Mesenteric fat pad (tissue), 1 donor: ENCODE measurements around the gene TMEM125. TPM values are rescaled to one million over a fixed set of nuclear protein-coding genes. Genes with fewer than 3 reads are reported as not detected.

Experiments
- DNase-seq: peaks from one replicate; pipeline ENCODE4 v3.0.0-alpha.2; 2020; ENCODE audit warnings: low spot score
- total RNA-seq: library from RNA; stranded (reverse); fragmentation: NEBNext Ultra II Directional; extraction: Animal tissue kit (Norgen Biotek cat#: 25700); gene quantifications from one replicate; pipeline ENCODE4 v1.2.1, GENCODE V29; 2021
- donor health status: DM: yes; HTN: yes; CAD: no.

The TMEM125 gene
- total RNA-seq, 1 donor from 2014 or later, result not detected

DNA sequence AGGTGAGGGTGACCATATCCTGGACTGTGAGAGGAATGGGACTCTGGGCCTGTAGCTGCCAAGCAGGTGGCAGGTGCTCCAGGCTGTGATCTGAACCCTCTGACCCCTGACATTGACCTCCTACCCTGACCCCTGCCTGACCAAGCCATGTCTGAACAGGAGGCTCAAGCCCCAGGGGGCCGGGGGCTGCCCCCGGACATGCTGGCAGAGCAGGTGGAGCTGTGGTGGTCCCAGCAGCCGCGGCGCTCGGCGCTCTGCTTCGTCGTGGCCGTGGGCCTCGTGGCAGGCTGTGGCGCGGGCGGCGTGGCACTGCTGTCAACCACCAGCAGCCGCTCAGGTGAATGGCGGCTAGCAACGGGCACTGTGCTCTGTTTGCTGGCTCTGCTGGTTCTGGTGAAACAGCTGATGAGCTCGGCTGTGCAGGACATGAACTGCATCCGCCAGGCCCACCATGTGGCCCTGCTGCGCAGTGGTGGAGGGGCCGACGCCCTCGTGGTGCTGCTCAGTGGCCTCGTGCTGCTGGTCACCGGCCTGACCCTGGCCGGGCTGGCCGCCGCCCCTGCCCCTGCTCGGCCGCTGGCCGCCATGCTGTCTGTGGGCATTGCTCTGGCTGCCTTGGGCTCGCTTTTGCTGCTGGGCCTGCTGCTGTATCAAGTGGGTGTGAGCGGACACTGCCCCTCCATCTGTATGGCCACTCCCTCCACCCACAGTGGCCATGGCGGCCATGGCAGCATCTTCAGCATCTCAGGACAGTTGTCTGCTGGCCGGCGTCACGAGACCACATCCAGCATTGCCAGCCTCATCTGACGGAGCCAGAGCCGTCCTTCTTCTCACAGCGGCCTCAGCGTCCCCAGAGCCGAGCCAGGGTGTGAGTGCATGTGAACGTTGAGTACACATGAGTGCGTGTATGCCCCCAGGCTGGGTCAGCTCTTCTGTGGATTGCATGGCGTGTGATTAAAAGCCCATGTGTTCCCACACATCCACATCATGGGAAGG lies 3.1 kb downstream of the TMEM125 start:
- peak; percentile 86 for DNase-seq

DNA sequence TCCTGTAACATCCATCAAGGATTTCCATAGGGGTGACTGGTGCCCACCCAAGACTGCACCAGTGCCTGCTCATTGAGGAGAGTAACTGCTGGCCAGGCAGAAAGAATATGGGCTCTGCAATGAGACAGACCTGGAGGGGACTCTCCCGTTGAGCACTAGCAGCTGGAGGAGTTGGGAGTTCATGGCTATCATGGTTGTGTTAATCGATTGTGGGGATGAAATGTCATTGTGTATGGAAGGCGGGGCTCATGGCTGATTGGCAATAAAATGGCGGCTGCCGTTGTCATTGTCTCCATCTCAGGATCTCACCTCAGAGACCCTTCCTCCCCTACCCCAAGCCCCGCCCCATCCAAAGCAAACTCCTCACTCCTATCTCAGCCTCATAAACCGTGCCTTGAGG lies 3.9 kb downstream of the TMEM125 start:
- DNase-seq, result peak; percentile 45

DNA sequence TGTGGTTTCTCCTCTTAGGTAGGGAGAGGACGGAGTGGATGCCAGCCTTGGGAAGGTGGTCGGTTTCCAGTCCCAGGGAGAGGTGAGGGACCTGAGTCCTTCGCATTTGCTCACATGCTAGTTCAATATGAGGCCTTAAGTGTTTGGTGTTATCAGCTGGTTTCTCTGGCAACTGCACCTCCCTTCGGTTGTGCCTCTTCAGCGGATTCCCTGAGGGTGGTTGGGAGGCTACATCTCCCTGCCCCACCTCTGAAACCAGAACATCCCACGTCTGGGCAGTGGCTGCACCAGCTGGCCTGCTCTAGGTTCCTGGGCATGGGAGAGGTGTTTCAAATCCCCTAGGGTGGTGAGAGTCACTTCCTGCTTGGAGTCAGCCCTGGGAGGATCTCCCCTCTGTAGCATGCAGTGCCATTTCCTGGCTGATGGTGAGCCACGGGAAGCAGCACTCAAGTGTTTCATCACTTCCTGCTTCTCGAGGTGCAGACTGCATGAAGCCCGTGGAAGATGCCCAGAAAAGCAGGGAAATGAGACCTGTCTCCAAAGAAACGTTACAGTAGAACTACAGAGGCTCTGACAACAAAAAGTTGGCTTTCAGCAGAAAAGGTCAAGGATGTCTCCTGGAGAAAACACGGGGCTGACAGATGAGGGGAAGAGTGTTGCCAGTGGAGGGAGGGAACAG lies 4.5 kb downstream of the TMEM125 start:
- peak; percentile 67 for DNase-seq

DNA sequence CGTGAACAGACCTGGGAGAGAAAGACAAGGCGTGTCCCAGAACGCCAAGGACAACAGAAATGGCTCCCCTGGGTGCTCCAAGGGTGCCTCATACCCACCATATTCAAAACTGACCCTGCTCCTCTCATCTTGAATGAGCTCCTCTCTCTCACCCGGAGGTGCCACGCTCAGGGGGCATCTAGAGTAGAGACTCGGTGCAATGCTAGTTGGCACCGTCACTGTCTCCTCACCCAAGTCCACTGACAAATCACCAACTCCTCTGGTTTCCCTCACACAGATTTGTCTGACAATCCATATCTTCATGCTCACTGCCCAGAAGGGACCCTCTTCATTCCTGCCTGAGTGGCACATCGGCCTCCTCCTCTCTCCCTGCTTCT lies 5.0 kb downstream of the TMEM125 start:
- peak; percentile 62 for DNase-seq

DNA sequence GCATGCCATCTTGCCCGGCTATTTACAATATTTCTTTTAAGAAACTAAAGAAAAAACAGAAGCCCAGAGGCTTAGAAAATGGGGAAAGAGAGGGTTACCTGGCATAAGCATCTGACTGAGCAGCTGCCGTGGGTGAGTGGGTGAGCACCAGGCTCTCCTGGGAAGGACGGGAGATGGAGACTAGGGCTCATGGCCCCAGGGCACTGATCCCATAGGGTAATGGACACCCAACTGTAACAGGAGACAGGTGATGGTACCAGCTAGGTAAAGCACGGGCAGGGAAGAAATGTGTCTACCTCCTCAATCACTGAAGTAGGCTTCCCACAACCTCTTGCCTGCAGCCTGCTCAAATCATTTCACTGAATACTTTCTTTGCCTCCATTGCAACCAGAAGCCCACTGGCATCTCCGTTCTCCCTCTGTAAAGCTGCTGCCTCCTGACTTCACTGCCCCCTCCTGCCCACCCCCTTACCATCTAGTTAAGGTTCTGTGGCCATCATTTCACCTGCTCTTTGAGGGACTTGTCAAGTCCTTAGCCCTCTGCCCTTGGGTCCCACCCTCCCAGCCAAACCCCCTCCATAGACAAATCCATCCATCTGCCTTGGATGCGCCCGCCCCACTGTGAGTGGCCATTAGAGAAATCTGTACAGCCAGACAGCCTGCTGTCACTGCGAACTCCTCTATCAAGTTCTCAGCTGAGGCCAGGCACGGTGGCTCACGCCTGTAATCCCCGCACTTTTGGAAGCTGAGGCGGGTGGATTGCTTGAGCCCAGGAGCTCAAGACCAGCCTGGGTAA lies 6.2 kb downstream of the TMEM125 start:
- DNase-seq, result peak; percentile 72

DNA sequence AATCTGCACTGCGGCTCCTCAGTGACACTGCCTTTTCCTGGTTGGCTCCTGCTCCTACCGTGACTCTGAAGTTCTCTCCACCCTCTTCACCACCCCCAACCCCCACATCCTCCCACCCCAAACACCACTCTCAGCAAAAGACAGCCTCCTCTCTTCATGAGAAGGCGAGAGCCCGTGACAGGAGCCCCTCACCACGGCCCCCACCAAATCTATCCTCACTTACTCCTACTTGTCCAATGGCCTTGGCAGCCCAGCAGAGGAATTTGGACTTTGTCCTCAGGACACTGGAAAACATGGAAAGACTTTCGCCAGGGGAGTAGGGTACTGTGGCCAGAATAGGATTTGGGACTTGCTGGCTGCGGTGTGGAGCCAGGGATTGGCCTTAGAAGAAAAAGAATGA lies 6.9 kb downstream of the TMEM125 start:
- DNase-seq, result peak; percentile 57

DNA sequence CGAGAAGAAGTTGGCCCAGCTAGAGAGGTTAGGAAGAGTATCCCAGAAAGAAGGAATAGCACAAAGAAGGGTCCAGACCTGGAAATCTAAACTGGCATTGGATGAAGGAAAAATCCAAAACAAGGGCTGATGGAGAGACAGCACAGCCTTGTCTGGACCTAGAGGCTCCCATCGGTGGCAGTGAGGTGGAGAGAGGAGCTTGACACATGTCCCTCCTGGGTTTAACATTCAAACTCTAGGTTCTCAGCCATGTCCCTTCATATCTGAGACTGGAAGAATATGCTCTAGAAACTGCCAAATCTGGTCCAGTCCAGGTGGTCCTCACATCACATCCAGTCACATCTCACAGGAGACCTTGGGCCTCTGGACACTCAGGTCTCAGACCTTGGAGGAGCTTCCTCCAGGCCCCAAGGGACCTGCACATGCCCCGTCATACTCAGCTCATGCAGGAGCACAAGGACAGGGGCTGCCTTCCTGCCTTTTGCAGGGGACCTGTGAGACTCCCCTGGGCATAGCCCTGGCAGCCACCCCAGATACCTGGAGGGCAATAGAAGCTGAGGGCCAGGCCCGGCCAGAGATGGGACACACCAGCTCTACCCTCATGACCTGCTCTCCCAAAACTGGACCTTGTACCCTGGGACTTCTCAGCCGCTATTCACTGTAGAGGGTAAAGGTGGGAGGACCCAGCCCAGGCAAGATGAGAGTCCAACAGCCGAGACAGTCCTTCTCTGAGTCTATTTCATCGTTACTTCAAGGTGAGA lies 7.5 kb downstream of the TMEM125 start:
- peak; percentile 82 for DNase-seq

DNA sequence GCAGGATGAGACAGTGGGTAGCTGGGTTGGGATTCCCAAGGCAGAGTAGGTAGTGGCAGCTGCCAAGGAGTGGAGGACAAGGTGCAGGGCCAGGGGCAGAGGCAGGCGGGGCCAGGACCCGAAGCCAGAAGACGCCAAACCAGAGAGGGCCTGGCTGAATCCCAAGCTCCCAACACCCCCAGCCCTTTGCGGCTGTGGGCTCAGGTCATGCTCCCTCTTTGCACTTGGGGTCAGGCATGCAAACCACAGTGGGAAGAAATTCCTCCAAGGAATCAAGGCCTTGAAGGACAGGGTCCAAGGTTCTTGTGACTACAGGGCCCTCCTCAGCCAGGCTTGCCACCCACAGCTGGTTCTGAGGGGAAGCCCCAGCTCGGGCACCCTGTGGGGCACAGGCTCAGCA lies 9.4 kb downstream of the TMEM125 start:
- no peak for DNase-seq

DNA sequence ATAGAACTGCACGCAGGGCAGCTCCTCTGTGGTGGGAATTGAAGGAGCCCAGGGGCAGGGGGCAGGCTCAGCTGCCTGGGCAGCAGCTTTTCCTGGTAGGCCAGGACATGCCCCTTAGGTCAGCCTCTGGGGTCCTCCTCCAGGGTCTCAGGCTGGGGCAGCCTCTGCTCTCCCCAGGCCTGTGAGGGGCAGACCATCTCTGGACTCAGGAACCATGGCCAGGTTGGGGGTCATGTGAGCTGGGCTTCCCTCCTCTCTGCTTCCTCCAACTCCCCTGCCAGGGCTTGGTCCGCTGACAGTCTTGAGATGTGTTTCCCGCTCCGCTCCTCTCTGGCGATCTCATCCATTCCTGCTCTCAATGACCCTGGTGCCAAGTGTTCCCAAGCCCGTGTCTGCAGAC lies 9.9 kb downstream of the TMEM125 start:
- DNase-seq, result no peak

DNA sequence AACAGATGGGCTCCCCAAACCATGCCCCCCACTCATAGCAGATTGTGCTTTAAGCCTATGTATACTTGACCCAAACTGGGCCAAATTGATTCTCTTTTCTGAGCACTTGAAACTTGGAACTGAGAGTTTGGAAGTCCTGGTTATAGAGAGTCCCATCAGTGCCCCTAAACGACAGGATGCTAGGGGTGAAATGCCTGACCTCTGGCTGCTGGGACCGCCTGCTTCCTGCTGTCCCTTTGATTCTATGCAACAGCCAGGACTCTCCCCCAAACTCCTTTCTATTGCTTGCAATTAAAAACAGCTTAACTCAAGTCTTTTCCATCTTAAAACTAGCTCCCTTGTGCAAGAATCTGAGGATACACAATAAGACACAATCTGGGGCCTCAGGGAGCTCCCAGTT lies 10.9 kb downstream of the TMEM125 start:
- no peak for DNase-seq

DNA sequence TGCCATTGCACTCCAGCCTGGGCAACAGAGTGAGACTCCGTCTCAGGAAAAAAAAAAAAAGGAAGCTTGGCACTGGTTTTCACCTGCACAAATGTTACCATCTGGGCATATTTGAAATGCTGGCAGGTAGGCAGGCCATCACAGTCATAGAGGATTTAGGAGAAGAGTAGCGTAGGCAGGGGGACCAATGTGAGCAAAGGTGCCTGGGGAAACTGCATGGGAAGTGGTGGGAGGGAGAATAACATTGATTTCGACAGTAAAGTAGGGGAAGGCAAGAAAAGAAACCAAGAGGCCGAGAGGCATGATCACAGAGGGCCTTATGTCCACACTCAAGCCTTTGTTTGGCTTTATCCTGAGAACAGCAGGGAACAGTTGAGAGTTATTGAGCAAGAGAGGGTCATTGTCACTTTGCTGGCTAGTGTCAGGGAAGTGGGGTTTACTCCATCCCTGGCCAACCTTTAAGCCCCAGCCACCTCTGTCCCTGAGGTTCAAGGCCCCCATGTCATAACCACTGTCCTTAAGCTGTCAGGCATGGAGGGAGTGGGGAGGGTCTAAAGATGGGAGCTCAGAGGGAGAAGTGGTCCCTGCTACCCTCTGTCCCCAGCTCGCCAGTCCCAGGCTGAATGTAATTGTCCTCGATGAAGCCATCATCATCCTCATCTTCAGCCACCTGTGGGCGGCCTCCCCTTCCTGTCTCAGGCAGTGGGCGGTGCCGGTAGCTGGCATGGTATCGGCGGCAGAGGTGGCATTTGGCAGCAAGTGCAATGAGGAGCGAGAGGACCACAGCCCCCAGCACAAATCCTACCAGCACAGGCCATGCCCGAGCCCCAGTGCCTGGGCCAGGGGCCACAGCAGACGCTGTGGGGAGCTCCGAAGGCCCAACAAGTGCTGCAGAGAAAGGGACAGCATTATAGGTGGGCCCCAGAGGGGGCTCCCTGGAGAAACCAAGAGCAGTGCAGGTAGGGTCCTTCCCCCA lies 12.7 kb downstream of the TMEM125 start:
- no peak for DNase-seq

DNA sequence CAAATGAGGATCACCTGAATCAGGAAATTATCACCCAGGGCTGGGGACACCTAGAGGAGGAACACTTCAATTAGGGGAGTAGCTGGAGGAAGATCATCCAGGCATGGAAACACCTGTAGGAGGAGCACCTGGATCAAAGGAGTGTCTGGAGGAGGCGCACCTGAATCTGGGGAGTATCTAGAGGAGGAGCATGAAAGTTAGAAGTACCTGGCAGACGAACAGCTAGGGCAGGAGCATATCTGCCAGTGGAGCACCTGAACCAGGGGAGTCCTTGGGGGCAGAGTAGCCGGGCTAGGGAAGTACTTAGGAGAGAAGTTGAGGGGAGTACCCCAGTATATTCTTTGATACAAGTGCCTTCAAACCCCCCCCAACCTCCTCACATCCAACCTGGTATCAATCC lies 14.3 kb downstream of the TMEM125 start:
- peak; percentile 51 for DNase-seq

DNA sequence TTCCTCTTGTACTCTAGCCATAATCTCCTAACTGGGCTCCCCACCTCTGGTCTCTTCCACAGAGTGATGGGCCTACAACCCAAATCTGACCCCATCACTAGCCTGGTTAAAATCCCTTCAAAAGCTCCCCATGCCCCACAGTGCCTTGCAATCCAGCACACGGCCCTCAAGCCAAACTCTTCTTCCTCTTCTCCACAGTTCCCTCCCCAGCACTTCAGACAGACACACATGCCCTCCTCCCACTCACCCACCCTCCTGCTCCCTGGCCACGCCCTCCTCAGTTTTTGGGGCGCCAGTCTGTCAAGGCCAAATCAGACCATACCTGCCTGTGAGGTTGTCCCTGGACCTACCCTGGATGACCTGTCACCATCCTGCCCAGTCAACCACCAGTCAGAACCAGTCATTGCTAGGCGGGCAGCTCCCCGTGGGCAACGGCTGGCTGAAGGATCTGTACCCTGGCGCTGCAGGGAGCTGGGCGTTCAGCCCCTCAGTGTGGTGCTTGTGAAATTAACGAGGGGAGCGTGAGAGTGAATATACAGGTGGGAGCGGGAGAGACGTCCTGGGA lies 14.8 kb downstream of the TMEM125 start:
- DNase-seq, result peak; percentile 37

DNA sequence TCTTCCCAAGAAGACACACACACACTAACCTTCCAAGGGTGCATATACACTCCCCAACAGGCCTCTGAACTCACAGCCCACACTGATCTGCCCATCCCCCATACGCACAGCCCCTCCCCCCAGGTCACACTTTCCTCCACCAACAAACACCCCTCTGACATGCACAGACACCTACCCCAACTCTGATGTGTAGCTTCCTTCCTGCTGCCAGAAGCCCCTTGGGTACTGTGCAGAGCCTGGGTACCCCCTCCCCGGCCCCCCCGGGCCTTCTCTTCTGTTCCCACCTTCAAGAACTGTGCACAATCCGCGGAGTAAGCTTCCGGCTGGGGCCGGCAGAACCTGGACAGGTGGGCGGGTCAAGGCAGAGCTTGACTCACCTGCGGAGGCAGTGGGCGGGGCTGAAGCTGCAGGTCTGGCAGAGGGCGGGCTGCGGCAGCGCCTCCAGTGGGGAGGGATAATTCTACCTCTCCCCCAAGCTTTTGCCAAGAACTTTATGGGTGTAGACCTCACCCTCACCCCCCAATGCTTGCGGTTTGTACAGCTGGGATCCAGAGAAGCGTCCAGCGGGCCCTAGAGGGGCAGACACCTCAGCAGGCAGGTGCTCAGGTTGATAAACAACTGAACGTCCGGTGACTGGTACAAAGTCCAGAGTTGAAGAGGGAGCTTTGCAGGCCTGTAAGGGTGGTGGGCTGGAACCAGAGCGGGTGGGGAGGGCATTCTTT lies 15.6 kb downstream of the TMEM125 start, which contains the start of gene C1orf210:
C1orf210 (minus strand) TSS at position 313 of the 722 bp plus-strand sequence. CDS start 2,311 bp downstream, outside the sequence.
- DNase-seq, result no peak

DNA sequence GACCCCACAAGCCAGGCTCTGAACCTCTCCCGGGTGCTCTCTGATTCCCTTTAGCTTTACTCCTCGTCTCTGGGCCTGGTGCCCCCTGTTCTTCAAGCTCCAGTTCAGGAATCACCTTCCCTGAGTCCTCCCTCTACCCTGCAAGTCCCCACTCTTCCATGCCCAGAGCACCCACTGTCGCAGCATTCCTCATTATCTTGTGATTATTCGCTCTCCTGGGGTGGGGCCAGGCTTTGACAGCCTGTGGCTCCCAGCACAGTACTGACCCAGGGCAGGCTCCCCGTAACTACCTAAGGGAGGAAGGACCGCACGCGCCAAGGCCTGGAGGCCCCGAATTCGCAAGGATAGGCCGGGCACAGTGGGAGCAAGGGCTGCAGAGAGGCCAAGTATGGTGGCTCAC lies 16.3 kb downstream of the TMEM125 start:
- no peak for DNase-seq

DNA sequence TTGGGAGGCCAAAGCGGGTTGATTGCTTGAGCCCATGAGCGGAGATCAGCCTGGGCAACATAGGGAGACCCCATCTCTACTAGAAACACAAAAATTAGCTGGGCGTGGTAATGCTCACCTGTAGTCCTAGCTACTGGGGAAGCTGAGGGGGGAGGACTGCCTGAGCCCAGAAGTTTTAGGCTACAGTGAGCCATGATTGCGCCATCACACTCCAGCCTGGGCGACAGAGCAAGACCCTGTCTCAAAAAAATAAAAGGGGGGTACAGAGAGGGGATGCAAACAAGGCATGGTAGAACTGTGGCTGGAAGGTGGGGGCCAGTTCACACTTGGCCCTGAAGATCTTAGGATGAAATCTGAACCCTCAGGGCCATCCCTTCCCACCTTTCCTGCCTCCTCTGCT lies 16.8 kb downstream of the TMEM125 start:
- no peak for DNase-seq

DNA sequence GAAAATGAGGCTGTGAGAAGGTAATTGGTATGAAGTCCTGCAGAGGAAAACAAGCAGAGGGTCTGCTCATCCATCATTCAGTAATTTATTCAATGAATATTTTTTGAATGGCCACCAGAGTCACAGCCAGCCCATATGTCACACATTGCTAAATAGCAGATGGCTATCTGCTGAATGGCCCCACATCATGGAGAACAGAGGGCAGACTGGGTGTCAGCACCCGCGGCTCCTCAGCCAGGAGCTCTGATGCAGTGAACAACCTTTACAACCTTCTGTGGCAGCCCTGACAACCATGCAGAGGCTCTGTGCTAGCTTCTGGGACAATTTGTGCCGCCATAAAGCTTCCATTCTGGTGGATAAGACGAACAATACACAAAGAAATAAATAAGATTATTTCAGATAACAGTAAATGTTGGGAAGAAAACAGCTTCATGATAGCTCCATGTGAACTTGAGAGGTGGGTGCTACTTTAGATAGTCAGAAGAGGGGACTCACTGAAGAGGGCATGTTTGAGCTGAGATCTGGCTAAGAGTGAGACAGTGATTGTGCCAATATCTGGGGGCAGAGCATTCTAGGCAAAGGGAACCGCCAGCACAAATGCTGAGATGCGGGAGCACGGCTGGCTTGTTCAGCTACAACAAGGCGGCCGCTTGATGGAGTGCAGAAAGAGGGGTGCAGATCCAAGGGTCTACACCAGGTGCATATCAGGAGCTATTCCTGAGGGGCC lies 18.4 kb downstream of the TMEM125 start:
- DNase-seq, result no peak
